Stimulated activated CD4-positive, alpha-beta T cell treated with anti-CD3 and anti-CD28 coated beads, TNF-alpha, amount 100 ng/mL, for 1 hour (primary cell): ENCODE results near the gene MAJIN.

Source experiments
- DNase-seq, 3 donors: peaks; one replicate each; pipeline ENCODE4 v3.0.0-alpha.2; 2020; ENCODE audit warnings: low read depth in 3 of 3, low spot score in 1 of 3

MAJIN gene

DNA sequence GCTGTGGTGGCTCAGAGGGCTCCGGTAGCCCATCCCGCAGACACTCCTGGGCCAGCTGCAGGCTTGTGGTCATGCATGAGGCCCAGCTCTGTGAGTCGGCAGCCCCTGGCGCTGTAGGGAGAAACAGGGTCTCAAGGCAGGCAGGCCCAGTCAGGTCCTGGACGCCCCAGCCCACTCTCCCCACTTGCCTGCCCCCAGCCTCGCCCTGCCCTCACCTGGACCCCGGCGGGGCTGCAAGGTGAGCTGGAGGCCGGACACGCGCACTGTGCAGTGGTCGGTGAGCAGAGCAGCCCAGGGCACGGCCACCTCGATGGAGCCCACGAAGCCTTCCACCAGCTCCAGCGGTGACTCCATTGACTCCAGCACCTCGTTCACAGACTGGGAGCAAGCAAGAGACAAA, 57.8 kb downstream of the MAJIN start:
- no peak for DNase-seq

DNA sequence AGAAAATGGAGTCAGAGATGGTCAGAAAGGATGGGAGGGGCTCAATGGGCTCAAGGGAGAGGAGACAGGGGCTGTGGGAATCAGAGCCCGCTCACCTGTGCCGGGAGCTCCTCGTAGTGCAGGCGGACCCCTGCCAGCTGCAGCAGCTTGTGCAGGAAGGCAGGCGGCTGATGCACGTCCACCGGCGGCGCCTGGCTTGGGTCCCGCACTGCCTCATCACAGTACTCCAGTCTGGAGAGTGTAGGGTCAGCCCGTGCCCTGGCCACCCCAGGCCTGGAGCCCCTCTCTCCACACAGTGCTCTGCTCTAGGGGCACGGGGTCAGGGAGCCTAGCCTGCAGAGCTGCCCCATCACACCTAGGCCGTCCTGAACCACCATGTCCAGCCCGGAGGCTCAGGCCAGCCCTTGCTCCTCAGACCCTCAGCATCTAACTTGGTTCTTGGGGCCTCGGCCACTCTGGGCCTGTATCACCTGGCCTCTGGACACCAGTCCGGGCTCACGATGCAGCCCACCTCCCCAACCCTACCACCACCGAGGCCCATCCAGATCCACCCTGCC, 58.7 kb downstream of the MAJIN start:
- no peak for DNase-seq

DNA sequence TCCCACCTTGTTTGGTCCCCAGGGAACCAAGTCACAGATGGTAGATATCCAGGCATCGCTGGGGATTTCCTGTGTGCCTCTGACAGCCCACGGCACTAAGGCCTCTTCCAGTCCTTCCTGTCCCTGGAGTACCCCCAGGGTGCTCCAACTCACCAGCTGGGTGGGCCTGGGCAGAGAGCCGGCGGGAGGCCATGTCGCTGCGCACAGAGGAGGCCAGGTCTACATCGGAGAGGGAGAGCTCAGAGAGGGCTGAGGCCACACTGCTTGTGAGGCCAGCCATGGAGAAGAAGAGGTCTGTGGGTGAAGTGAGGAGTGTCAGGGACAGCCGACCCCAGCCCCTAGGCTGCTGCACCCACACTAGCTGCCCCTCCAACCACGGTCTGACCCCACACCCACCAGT, 60.2 kb downstream of the MAJIN start:
- no peak for DNase-seq

DNA sequence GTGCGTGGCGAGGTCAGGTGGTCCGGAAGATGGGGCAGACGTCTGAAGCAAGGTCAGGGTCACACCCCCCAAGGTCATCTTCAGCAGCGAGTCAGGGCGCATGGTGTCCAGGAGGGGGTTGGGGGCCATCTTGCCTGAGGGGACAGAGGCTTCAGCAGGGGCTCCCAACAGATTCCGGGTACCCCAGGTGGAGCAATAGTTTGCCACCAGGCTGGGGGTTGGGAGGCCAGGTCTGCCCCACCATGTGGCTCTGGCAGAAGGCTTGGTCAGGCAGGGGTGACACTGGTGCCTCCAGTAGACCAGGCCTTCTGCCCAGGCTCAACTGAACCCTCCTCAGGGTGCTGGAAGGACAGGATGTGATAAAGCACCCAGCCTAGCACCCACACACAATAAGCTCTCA, 60.8 kb downstream of the MAJIN start:
- DNase-seq = no peak

DNA sequence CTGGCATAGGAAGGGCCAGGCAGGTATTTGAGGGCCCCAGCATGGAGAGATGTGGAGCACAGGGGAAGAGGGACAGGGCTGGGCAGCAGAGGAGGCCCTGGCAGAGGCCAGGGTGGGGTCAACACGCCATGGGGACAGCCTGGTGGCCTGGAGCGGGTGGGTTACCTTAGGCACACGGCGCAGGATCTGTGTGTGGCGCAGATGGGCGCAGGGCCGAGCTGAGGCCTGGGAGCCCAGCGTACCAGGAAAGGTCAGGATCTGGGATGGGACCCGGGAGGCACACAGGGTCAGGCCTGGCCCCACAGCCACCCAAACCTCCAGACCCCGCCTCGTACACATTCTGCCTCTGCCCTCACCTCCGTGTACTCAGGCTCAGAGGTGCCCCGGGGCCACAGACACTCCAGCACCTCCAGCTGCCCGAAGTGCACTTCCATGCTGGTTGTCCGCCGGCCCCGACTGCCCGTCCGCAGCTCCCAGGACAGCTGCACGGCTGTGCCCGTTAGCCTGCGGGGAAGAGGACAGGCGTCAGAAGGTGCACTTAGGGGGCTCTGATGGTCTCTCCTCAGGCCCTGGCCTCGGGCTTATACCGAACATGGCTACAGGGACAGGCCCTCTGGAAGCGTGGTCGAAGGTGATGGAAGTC, 61.3 kb downstream of the MAJIN start:
- DNase-seq = no peak

DNA sequence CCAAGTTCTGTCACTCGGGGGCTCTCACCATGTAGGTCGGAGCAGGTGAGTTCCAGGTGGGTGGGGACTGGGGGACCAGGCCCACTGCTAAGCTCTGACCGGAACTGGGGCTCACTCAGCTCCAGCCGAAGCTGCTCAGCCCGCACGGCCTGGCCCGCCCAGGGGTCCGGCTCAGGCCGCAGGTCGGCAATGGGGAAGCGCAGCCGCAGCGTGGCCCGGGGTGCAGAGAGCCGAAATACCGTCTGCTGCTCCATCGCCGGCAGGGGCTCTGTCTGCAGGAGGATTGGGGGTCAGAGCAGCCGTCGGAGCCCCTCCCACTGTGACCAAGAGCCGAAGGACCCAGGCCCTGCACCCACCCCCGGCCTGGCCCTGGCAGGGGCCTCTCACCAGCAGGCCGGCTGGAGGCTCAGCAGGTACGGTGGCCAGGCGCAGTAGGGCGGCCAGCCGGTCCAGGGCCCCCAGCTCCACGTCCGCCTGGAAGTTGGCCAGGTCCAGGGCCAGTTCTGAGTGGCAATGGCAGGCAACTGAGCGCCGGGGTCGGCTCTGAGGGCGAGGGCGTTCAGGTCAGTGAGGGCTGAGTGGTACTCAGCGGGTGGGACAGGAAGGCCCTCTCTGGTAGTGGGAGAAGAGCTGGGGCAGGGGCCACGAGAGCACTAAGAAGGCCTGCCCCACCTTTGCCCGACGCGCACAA, 62.1 kb downstream of the MAJIN start:
- no peak for DNase-seq

DNA sequence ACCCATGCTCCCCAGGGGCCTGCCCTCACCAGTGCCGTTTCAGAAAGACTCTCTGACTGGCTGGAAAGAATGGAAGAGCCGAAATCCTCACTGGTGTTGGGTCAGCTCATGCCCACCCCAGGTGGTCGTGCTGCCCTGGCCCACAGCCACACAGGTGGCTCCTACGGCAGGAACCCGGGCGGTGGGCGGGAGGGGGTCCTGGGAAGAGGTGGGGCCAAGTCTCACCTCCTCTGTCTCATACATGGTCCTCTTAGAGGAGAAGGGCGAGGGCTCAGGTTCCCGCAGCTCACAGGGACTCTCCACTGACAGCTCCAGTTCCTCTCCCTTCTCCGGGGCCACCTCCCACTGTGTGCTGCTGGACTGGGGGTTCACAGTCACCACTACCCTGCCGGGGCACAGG, 63.1 kb downstream of the MAJIN start:
- DNase-seq = no peak

DNA sequence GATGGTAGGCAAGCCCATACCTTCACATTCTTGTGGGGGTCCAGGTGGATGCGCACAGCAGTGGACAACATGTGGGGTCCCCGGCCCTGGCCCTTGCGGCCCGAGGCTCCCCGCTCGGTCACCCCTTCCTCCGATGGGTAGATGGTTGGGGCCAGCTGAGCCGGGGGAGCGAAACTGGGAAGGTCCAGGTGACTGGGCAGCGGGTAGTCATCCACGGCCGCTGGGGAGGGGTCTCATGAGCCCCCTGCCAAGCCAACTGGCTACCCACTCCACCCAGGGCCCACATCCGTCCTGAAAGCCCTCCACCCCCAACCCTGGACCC, 65.6 kb downstream of the MAJIN start:
- no peak for DNase-seq

DNA sequence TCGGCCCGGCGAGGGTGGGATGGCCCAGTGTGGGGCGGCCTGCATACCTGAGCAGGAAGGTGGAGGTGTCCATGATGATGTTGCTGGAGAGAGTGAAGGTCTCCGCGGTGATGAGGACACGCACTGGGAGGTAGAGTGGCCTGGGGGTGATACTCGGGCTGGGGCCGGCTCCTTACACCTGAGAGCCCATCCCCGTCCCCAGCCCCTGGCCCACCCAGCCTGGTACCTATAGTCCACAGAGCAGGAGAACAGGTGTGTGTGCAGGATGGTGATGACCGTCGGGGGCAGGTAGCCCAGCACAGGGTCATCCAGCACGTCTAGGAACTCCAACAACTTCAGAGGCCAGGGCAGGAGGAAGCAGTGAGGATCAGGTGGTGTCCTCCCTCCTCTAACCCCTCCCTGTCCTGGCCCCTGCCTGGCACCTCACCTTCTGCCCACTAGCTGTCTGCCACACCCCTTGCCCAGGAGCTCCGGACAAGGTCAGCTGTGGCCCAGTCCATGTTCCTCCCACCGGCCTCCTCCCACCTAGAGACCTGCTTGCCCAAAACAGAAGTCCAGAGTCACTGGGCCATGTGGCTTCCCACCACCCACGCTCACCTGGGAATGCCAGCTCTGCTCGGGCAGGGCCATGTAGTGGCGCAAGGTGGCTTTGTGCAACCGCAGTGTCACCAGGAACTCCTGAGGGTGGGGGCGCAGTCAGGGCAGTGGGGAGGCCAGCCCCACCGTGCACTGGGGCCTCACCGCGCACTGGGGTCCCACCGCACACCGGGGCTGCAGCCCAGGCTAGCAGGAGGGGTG, 66.2 kb downstream of the MAJIN start:
- DNase-seq = no peak

DNA sequence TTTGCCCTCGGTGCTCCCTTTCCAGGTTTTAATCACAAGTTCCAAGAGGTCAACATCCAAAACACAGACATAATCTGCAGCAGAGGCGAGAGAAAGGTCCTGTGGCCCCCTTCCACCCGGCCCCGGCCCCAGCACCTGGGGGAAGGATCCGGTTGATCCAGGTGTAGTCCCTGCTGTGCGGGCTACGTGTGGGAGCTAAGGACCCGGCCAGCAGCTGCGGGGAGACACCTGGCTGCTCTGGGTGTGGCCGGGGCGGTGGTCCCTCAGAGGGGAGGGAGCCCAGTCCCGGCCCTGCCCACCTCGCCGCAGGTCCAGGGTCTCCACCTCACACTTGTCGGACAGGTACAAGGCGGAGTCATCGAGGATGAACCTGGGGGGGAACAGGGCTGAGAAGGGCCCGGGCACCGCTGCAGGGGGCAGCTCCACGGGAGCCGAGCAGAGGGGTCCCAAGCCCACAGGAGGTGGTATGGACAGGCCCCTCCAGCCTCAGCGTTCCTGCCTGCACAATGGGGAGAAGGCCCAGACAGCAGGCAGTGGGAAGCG, 68.5 kb downstream of the MAJIN start:
- DNase-seq = no peak

DNA sequence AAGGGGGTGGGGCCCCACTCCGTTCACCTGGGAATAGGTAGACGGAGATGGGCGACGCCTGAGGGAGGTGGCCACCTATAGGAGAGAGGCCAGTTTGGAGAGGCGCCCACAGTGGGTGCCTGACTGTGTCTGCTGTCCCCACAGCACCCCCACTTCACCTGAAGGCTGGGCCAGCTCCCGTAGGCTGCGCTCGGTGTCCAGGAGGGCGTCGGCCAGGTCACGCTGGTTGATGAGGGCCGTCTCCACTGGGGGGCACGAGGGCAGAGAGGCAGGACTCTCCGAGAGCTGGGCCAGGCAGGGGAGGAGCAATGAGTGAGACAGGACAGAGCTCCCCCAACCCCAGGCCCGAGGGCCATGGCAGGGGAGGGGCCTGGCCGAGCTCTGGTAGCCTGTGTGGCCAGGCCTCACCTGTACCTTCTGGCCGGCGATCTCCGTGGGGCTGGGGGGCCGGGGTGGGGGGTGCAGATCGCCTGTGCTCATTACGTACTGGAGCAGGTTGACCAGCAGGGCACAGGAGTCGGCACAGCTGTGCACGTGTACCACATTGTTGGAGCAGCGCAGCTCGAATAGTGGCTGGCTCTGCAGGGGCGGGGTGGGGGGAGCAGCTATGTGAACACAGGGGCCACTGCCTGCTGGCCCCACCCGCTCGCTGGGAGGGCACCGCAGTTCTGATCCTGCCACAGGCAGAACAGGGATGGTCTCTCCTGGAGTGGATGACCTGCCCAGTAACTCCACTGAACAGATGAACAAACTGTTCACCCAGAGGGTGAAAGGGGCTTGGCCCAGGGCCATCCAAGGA, 69.6 kb downstream of the MAJIN start:
- DNase-seq = no peak

DNA sequence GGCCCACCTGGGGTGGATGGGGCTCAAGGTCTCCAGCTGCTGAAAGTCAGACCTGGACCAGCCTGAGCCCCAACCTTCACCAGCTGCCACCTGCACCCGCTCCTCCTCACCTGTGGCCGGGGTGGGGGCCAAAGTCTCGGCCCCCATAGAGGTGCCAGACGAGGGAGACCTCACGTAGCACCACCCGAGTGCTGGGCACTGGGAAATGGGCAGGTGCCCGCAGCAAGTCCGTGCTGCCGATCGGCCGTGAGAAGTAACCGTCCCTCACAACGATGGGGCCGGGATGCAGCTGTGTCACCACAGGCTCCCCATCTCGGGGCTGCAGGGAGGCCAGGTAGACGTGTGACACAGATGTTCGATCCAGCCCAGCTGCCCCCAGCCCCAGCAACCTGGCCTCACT, 71.1 kb downstream of the MAJIN start:
- no peak for DNase-seq

DNA sequence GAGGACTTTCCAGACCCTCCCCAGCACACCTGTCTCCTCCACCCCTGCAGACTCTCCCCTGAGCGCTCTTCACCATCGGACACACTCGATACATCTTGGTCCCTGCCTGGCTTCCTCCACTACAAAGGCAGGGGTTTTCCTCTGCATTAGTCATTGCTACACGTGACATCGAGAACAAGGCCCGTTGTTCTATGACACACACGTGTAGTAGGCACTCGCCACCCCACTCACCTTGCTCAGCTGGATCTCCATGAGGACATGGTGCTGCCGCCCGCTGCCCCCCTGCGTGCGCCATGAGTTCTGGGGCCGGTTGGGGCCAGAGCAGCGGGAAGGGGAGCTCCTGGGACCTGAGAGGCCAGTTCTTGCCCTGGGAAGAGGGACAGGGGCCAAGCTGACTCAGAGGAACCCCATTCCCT, 71.6 kb downstream of the MAJIN start:
- peak; percentile 39 to 54 (median 50) for DNase-seq

DNA sequence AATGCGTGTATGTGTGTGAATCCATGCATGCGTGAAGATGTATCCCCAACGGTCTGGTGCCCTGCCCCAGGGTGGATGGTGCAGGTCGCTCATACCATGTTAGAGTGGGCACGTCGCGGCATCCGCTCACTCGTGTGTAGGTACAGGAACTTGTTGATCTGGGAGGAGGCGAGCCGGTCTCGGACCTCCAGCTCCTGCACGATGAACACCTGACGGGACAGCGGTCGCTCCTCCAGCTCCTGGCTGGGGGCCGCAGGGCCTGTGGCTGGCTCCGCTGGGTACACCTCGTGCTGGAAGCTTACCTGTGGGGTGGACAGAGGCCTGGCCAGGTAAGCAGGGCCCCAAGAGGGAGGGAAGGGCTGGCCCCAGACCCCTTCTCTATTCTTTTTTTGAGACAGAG, 73.4 kb downstream of the MAJIN start:
- no peak for DNase-seq

DNA sequence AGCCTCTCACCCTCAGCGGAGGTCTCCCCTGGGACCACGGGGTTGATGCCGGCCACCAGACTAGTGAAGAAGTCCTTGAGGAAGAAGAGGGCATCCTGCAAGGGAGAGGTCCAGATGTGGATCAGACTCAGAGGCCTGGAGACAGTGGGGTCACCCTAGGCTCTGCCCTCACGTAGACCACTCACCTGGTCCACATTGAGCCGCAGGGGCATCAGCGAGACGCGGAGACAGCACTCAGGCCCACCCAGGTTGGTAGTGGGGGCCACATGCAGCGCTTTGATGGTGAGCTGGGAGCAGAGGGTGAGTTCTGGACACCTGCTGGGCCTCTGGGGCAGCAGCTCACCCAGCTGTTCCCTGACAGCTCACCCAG, 73.8 kb downstream of the MAJIN start:
- no peak for DNase-seq

DNA sequence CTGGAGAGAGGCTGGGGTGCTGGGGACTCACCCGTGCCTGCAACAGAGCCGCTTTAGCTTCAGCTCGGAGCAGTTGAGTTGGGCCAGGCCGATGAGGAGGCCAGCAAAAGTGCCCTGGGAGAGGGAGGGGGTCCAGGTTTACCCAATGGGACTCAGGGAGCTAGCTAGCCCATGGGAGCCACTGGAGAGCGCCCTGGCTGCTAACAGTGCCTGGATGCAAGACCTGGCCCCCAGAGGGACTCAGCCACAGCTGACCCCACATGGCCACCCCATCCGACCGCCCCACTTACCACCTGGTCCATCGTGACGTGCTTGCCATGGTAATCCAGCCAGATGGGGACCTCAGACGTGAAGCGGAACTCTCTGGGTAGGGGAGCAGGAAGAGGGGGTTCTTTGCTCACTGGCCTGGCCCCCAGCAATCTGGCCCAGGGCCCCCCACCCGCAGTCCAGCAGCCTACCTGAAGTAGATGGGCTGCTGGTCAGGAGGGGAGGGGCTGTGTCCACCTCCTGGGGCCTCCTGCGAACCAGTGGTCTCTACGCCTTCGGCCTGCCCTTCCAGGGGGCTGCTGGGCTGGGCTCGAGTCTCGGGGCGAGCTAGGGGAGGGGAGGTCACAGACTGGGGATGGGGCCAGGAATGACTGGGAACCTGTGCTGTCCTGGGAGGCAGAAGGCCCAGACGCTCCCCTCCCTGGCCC, 74.4 kb downstream of the MAJIN start:
- DNase-seq = no peak

DNA sequence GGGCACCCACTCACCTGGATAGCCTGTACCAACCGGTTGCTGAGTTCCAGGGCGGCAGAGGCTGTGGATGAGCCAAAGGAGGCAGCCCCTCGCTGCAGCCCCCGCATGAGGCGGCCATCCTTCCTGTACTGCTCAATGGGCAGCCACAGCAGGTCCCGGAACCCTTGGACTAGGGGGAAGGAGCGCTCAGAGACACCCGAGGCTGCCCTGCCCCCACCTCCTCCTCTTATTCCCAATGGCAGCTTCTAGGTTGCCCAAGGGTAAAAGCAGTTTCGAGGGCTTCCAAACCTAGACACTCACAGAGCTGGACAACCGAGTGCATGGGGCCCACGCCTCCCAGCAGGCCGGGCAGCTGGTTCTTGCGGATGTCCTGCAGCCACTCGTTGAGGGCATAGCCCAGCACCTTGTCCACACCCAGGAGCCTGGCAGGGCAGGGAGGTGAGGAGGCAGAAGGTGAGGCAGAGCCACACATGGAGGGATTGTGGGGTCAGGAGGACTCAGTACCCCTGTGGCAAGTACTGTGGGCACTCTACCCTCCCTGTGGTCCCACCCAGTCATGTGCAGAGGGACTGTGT, 75.4 kb downstream of the MAJIN start:
- no peak for DNase-seq

DNA sequence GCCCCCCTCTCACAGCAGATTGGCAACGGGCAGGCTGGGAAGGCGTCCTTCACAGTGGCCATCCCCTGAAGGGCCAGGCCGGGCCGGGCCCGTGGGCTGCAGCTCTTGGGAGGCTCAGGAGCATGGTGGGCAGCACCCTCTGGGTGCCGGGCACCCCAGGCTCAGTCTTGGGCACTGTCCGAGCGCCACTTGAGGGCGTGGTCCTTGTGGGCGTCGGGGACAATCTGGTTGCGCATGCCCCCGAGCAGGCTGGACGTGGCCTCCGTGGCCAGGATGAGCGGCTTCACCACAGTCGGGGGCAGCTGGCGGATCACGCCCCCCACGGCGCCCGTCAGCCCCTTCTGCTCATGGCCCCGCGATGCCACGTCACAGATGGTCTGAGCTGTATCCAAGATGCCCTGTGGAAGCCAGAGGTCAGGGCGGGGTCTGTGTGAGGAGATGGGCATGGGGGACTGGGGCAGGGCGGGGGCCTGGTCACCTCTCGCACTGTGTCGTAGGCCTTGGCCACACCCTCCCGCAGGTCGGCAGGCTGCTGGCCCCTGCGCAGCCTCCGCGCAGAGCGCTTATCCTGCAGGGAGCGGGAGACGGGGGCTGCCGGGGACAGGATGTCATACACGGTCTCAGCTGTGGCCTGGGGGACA, 77.0 kb downstream of the MAJIN start:
- no peak for DNase-seq

DNA sequence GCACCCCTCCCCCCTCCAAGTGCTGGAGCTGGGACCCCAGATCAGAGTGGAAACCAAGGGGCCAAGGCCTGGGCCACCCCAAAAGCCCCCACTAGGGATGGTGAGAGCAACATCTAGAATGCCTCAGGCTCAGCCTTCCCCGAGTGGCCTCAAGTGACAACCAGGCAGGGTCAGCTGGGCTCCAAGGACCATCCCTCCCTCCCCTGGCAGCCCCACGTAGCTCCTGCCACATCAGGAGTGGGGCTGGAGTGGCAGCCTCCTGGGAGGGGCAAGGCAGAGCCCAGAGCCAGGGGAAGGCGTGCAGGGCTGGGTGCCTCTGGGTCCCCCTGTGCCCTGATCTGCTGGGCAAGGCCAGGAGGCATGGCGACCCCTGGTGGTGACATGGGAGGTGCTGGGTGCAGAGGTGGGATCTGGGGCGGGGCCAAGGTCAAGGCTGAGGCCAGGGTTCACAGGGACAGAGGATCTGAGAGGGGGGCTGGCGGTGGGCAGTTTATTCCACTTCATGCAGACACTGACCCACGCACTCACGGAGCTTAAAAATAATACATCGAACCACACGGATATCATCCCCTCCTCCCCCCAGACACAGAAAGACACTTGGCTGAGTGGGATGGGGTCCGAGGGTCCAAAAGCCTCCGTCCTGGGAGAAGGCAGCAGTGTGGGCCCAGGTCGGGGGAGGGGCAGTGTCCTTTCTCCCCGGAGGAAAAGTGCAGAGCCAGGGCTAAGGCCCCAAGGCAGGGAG, 77.7 kb downstream of the MAJIN start:
- peak; percentile 74 to 96 (median 81) for DNase-seq
